Astrocyte of the cerebellum (primary cell): ENCODE measurements around the gene SERPINB1.

Experiments used
- DNase-seq: peaks from one replicate; pipeline ENCODE4 v3.0.0-alpha.2; 2011; ENCODE audit warnings: low read depth
- H3K4me3 ChIP-seq: 2 replicates; pipeline ENCODE4 v1.5.1; 2011; ENCODE audit warnings: mild to moderate bottlenecking, low read depth, low read length, moderate library complexity
- CTCF ChIP-seq: IDR thresholded peaks from 2 replicates; pipeline ENCODE4 v1.5.1; 2012; ENCODE audit warnings: low read length, low read depth, moderate library complexity, mild to moderate bottlenecking; ENCODE audit errors: missing control alignments
- in situ Hi-C: cut with HindIII; loops from 2 replicates; pipeline ENCODE4 v1.10.0; 2017; ENCODE audit warnings: low sequenced_read_pairs

SERPINB1 gene

GRCh38 chr6:2838251-2838650 is 3.4 kb downstream of the SERPINB1 start:
- no peak overlapping the region for H3K4me3 ChIP-seq
- in situ Hi-C loops, result no loop called here
- TF ChIP-seq CTCF, result no peak
- no peak for DNase-seq

- no peak for DNase-seq
- no peak overlapping the region for H3K4me3 ChIP-seq
- no peak for TF ChIP-seq CTCF
- in situ Hi-C loops, result no loop called here
Measured at GRCh38 chr6:2834262-2834661, 7.4 kb downstream of the SERPINB1 start.

GRCh38 chr6:2831392-2831791 is 10.3 kb downstream of the SERPINB1 start:
- in situ Hi-C loops, result no loop called here
- no peak for TF ChIP-seq CTCF
- H3K4me3 ChIP-seq, result no peak overlapping the region
- DNase-seq, result no peak

DNA sequence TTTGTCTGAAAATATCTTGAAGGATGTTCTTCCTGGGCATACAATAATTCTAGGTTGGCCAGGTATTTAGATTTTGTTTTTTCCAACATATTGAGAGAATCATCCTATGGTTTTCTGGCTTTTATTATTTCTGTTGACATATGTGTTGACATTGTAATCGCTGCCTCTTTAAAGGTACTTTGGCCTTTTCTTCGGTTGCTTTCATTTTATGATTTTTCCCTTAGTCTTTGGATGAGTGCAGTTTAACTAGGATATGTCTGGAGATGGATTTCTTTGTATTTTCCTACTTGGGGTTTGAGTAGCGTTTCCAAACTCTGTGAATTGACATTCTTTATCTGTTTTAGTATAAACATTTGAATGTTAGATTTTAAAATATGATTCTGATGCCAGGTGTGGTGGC is 11.5 kb downstream of the SERPINB1 start:
- TF ChIP-seq CTCF, result no peak
- H3K4me3 ChIP-seq, result no peak overlapping the region
- no peak for DNase-seq
- in situ Hi-C loops, result no loop called here

GRCh38 chr6:2829253-2829652 is 12.4 kb downstream of the SERPINB1 start:
- in situ Hi-C loops, result loop anchor here (5.0 to 10.0 kb wide), 2 partner anchors 54 to 63 kb away; no protein-coding TSS in a partner anchor
- no peak overlapping the region for H3K4me3 ChIP-seq
- no peak for DNase-seq
- TF ChIP-seq CTCF, result no peak

- no peak for TF ChIP-seq CTCF
- H3K4me3 ChIP-seq, result no peak overlapping the region
- in situ Hi-C loops, result loop anchor here (5.0 to 10.0 kb wide), 2 partner anchors 54 to 64 kb away; no protein-coding TSS in a partner anchor
- DNase-seq, result no peak
Measured at GRCh38 chr6:2828629-2829028, 13.0 kb downstream of the SERPINB1 start.

GRCh38 chr6:2827142-2827541 is 14.5 kb downstream of the SERPINB1 start:
- TF ChIP-seq CTCF, result no peak
- no peak for DNase-seq
- in situ Hi-C loops, result loop anchor here (5.0 to 10.0 kb wide), 2 partner anchors 52 to 65 kb away; no protein-coding TSS in a partner anchor
- H3K4me3 ChIP-seq, result no peak overlapping the region
